GM21737 (cell line): Measurements from ENCODE around the gene MTFR1L.
"Not testable (repeated sequence)": the region's sequence is repeated elsewhere in the genome, so short reads cannot be mapped to it uniquely, and the experiment has no call there.

Experiments used
- ATAC-seq: cut with Tn5 transposase; IDR thresholded peaks from one replicate; pipeline ENCODE4 v1.9.1; 2021; ENCODE audit warnings: mild to moderate bottlenecking, moderate library complexity; ENCODE audit not compliant: unreplicated experiment

MTFR1L gene

DNA sequence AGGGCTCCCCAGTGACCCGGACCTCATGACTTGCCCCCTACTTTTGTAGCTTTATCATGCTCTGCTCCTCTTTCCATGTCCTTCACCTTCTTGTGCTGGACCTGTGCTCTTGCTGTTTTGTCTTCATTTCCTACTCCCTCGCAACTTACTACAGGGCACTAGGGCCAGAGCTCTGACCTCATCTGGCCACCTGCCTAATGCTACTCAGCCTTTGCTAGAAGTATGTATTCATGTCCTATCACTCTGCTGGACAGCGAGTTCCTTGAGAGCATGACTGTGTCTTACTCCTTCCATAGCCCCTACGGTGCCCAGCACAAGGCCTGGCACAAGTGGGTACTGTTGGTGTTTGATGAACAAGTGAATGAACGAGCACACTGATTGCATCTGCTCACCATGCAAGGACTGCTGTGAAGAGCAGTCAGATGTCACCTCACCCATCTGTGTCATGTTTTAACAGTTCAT lies 1.9 kb downstream of the MTFR1L start:
- no peak for ATAC-seq

DNA sequence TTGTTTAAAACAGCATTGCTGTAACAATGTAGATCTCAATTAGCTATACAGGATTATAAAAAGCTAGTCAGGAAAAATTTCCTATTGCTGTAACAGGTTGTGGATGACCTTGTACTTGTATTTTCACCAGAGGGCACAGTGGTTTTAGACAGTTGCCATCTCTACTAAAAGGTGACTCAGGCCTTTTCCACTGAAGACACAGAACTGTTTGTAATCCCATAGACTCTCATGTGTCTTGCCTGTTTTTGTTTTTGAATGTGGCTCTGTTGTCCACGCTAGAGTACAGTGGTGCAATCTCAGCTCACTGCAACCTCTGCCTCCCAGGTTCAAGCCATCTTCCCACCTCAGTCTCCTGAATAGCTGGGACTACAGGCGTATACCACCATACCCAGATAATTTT lies 5.9 kb downstream of the MTFR1L start:
- no peak for ATAC-seq

DNA sequence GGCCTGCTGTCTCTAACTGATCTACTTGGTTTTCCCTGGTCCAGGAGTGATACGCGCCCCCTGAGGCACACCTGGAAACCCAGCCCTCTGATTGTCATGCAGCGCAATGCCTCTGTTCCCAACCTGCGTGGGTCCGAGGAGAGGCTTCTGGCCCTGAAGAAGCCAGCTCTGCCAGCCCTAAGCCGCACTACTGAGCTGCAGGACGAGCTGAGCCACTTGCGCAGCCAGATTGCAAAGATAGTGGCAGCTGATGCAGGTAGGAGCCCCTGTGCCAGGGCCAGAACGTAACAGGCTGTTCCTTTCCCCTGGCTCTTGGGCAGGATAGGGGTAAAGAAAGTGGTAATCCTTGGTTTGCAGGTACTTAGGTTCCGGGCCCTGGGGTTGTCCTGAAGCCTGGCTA lies 6.8 kb downstream of the MTFR1L start:
- ATAC-seq: no peak

DNA sequence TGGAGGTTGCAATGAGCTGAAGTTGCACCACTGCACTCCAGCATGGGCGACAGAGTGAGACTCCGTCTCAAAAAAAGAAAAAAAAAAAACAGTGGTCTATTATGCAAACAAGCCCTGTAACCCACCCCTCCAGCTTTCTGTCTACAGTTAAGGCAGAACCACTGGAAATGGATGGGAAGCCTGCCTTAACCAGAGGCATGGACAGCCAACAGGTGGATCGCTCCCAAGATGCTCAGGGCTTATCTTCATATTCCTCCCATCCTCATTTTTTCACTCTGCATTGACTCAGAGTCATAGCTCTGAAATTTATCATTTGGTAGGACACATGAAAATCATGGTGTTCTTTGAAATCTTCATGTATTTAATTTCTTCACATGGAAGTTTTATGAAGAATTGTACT lies 8.7 kb downstream of the MTFR1L start:
- ATAC-seq: no peak

DNA sequence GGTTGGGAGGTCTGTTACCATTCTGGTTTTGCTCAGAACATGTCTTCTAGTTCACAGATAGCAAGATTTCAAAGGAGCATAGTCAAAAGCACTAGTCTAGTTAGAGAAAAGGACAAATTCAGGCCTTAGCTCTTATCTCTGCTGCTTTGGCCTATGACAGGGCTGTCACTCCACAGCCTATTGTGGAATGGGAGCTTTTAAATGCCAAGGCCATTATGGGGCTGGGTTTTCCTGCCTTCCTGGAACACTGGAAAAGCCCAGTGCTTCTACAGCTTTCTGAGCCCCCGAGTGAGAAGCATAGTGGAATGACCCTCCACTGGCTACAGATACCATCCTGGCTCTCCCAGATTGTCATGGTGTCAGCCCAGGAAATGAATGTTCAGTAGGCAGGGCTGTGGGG lies 9.3 kb downstream of the MTFR1L start:
- ATAC-seq: no peak

DNA sequence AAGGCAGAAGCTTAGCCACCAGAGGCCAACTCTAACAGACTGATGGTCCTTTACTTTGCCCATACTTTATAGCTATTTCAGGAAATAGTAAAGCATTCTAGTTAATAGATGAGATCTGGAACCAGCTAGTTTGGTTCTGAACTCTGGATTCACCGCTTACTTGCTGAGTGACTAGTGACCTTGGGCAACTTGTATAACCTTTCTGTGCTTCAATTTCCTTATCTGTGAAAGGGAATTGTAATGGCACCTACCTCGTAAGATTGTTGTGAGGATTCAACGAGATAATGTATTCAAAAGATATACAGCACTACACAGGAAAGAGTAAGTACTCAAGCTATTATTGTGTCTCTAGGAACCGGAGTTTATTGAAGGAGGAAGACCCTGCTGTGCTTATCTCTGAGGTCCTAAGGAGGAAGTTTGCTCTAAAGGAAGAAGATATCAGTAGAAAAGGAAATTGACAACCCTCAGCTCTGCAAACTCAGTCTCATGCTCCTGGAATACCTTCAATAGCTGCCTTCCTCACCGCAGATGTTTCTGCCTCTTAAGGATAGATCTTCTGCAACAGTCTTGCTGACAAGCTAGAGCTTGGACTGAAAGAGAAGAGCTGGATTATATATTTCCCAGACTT lies 11.9 kb downstream of the MTFR1L start:
- ATAC-seq: no peak

DNA sequence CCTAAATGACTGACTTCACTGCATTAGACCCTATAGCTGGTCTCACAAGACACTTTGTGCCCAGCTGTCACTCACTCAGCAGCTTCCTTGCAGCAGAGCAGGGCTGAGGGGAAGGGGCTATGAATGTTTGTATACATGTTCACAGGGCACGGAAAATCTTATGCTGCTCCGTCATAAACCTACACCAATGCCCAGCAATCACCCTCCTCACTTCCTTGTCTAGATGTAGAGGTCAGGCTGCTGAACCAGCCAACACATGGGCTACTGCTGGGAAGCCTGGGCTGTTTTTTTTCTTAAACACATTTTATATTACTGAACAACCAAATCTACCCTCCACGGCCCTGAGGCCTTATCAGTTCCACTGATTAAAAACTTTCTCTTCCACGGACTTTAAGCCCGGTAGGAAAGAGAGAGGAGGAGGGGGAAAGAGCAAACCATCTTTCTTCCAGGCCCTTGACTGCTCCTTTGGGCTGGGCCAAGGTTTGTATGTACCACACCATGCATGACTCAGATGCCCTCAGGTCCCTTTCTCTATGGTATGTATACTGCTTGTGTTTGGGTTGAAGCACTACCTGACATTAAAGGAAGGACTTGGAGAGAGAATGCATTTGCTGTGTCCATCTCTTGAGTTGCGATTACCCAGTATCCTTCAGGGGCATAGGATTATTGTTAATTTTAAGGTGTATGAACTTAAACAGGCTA lies 12.7 kb downstream of the MTFR1L start:
- no peak for ATAC-seq

DNA sequence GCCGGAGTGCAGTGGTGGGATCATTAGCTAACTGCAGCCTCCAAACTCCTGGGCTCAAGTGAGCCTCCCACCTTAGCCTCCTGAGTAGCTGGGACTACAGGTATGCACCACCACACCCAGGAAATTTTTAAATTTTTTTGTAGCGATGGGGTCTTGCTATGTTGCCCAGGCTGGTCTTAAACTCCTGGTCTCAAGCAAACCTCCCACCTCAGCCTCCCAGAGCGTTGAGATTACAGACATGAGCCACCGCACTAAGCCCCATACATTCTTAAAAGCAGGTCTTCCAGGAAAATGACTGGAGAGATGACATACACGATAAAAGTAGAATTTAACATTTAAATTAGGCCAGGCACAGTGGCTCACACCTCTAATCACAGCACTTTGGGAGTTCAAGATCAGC lies 13.4 kb downstream of the MTFR1L start:
- ATAC-seq: no peak

DNA sequence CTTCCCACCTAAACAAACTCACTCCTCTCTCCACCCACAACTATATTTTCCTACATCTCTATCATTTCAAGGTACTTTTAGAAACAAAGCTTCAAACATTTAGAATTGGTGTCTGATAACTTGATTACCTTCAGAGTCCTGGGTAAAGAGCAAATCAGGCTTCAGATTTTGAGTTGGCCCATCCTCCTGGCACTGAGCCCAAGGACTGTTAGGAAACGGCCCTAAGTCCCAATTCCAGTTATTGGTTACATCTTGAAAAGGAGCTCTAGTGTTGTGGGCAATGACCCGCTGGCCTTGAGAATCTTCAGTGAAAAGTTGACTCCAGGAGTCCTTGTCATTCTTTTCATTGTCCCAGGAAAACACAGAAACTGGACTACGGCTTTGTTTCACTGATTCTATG lies 15.1 kb downstream of the MTFR1L start:
- no peak for ATAC-seq

DNA sequence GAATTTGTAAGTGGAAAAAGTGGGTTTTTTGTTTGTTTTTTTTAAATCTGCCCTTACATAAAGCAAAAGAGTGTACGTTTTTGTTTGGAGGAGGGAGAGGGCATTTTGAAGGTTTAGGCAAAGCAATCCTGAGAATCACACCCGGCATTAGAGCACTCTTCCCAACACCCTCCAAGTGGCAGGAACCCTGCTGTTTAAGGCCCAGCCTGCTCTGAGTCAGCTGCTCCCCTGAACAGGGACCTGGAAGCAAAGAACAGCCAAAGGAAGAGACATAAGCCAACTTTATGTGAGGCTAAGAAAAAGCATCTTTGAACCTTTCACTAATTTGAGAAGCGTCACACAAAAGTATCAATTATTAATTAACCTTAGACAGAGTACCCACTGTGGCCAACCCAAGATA lies 16.9 kb downstream of the MTFR1L start:
- ATAC-seq: no peak

DNA sequence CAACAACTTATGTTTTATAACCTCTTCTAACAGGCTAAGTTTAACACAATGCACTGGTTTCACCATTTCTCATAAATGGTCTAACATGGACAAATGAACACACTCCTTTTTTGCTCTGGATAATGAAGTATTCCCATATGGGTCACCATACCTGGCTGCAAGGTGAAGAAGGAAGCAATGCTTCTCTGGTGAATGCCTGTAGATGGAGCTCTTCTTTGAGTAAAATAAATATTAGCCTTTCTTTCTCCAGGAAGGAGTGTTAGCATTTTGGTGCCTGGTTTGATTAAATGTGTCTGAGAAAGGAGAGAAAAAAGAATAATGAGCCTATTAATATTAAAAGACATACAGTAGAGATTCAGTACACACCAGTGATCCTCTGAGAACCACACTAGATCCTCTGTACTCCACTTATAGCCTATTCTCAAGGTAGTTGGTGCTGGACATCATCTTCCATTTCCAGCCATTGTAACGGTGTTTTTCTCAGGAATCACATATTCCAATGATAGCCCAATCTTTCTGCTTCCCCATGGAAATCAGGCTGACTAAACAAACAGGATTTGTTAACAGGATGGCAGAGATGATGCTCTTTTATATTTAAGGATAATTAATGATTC lies 17.6 kb downstream of the MTFR1L start:
- ATAC-seq: no peak

DNA sequence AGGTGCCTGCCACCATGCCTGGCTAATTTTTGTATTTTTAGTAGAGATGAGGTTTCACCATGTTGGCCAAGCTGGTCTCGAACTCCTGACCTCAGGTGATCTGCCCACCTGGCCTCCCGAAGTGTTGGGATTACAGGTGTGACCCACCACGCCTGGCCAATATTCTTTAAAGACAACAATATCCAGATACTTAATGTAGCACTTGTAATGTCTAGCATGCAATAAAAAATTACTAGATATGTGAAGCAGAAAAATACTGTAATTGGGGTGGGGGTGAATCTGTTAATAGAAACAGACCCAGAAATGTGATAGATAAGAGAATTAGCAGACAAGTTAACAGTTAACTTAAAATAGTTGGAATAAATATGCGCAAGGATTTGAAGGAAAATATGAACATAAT lies 20.1 kb downstream of the MTFR1L start:
- not testable (repeated sequence) for ATAC-seq

DNA sequence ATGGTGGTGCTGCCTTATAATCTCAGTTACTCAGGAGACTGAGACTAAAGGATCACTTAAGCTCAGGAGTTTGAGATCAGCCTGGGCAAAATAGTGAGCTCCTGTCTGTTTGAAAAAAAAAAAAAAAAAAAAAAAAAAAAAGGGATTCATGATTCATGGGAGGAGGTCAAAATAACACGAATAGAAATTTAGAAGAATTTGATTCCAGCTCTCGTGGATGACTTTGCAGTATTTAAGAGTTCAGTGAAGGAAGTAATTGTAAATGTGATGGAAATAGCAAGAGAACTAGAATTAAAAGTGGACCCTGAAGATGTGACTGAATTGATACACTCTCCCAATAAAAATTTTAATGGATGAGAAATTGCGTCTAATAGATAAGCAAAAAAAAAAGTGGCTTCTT lies 23.7 kb downstream of the MTFR1L start:
- no peak for ATAC-seq

DNA sequence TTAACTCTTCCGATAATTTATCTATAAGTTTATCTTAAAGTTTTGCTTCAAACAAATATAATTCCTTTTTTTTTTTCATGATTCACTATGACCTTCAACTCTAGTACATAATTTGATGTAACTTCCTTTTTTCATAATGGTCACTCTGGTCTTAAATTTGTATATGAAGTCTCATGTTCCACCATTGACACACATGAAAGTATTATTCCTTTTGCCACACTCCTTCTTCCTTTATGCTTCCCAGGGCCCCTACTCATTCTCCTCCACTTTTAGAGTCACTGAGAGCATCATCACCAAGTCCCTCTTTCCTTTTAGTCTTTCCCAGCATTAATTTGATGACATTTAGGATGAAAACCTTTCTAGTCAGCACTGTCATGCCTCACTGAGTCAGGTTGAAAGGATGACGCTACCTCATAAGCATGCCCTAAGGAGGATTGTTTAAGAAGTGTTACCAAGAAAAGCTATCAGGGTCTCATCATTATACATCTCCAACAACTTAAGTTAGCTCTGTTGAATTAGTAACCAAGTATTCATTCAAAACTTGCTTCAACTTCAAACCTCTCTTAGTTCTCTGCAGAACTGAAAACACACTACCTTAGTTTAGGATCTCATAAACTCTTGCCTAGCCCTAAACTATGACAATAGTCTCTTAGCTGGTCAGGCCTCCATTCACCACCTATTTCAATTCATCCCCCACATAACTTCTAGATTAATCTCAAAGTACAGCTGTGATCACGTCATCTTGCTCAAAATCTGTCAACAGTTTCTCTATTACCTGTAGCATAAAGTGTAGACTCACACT lies 25.0 kb downstream of the MTFR1L start:
- ATAC-seq: no peak

DNA sequence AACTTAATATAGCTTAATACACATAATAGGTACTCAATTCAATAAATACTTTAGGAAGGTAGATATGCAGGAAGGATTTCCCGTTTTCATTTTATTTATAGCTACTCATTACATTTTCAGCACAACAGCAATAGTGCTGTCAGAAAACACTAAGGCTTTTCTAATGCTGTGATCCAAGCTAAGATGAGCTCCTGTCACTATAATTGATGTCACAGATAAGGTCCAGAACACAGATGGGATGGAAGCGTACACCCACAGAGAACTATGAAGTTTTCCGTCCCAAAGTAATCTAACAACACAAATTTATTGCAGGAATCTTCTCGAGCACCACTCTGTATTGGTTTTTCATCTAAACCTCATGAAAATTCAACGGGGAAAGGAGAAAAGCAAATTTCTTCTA lies 25.9 kb downstream of the MTFR1L start:
- no peak for ATAC-seq

DNA sequence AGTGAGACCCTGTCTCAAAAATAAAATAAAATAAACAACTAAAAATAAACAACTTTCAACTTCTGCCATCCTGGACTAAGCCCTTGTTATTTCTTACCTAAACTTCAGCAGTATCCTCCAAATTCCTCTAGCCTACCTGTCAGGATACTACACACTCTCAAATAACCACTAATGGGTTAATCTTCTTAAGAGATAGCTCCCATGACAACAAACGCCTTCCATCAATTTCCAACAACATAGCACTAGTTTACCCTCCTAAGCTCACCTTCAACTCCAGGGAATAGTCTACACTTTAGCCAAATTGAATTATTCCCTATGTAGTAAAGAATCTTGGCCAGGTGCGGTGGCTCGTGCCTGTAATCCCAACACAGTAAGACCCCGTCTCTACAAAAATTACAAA lies 28.2 kb downstream of the MTFR1L start:
- ATAC-seq: no peak

DNA sequence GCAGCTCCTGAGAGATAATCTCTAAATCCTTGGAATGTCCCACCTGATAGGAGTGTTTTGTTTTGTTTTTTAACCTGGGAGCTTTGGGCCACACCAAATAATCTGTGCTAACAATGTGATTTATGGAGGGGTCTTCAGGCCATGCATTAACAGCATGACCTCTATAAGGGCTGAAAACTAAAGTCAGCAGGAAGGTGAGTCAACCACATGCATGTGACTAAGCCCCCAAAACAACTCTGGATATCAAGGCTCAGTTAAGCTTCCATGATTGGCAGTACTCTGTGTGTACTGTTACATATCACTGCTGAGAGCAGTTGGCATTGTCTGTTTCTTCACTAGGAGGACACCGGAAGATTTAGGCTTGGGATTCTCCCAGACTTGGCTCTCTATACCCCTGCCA lies 28.8 kb downstream of the MTFR1L start:
- ATAC-seq: no peak

DNA sequence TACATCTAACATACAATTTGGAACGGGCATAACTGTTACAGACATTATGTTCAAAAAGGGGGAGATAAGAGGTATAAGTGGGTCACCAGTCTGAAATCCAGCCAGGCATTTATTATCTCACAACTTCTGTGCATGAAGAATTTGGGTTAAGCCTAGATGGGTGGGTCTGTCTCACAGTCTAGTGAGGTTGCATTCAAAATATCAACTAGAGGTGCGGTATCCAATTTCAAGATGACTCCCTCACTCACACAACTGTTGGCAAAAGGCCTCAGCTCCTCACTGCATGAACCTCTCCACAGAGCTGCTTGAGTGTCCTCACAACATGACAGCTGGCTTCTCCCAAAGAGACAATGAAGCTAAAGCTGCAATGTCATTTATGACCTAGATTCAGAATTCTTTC lies 34.8 kb downstream of the MTFR1L start:
- no peak for ATAC-seq

DNA sequence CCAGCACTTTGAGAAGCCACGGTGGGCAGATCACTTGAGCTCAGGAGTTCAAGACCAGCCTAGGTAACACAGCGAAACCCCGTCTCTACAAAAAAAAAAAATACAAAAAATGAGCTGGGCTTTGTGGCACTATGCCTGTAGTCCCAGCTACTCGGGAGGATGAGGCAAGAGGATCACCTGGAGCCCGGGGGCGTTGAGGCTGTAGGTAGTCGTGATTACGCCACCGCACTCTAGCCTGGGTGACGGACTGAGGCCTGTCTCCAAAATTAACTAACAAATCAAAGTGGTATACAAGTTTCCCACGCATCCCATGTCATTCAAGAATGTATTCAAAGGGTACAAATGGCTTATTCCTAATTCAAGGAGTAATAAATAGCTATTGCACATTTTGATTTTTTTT lies 37.1 kb downstream of the MTFR1L start:
- ATAC-seq: no peak

DNA sequence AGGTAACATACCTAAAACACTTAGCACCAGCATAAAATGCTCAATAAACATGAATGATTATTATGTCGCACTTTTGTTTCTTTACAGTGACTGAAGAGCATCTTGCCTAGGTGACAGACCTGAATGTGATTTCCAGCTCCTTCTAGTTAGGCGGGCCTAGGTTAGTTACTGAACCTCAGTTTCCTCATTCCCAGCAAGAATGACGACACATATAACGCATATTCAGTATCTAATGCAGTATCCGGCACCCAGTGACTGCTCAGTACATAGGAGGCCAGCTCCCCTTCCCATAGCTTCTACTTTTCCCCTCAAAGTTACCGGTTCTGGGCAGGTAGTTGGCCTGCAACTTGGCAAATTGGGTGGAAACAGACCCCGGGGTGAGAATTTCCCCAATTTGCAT lies 38.7 kb downstream of the MTFR1L start:
- ATAC-seq: no peak

DNA sequence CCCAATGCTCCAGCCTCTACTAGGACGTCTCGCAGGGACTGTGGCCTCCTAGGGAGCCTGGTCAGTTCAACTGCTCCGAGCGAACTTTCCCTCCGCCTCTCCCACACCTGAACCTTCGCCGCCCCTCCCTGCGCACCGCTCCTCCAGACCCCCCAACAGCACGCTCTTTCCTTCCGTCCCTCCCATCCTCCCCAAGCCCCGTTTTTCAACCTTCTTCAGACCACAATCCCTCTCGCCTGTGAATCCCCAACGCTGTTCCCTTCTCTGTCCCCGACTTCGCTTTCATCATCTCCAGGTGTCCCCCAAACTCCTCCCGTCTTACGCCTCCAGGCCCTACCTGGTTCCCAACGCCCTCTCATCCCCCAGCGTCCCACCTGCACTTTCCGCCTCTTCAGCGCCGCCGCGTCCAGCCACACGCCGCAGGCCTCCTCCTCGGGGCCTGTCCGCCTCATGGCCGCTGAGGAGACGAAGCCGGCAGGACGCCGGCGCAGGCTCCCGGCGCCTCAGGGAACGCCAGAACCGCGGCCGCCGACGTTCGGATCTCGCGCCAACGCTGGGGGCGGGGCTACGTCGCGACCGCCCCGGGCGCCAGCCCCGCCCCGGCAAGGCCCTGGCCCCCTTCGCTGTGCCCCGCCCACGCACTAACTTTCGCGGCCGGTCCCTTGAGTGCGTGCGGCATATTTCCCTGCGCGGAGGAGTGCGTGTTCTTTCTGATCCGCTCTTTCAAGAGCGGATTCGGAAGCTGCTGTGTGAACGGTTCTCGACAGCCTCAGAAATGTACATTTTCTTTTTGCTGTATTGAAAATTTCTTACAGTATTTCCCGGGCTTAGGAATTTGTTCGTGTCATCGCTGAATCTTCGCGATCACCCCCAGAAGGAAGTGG lies 39.4 kb downstream of the MTFR1L start, which contains the start of gene AUNIP:
Gene AUNIP (minus strand): TSS at position 552 of the 884 bp plus-strand sequence. CDS start 100 bp downstream, at position 452.
- peak; percentile 73 for ATAC-seq
